ENCODE data around the gene BLNK. TPM values are rescaled to one million over a fixed set of nuclear protein-coding genes. Genes with fewer than 3 reads are reported as not detected.

The BLNK gene
- total and polyA plus RNA-seq, 9 of the 15 experiments (the other 6 are each of a cell fraction or from before 2014, with no cell fraction given), result not detected

GRCh38 chr10:96275685-96276418, 4.5 kb upstream of the BLNK start:
- no peaks in the 10 kb centered on the region for H4K20me1 ChIP-seq (replicated peaks; ENCODE audit: control insufficient read depth, insufficient read depth, low read length)
- TF ChIP-seq MEF2D (tag; conservative IDR thresholded peaks at IDR 0.05; ENCODE audit: low read depth) (no peak), ZMIZ1 (IDR thresholded peaks at IDR 0.05; ENCODE audit: low read depth in 2 of 2, low read length in 2 of 2) (no peak), THRAP3 (IDR thresholded peaks at IDR 0.05; ENCODE audit: borderline replicate concordance) (no peak), ZNF395 (CRISPR knock-in tag; IDR thresholded peaks at IDR 0.05) (no peak), ZBTB40 (IDR thresholded peaks at IDR 0.05) (no peak), ZBTB40 (CRISPR knock-in tag; IDR thresholded peaks at IDR 0.05) (no peak), SREBF1 (IDR thresholded peaks at IDR 0.05; ENCODE audit: borderline replicate concordance, low read depth, low read length) (no peak)

More at GRCh38 chr10:96275685-96276418, 4.5 kb upstream of the BLNK start:
- no peak overlapping the region for H3K4me3 ChIP-seq
- no peak overlapping the region for H3K4me2 ChIP-seq (ENCODE audit: insufficient read depth, low read length)
- no peak for ATAC-seq
- intact Hi-C loops (cut with micrococcal nuclease), result no loop called here
- CTCF ChIA-PET (ENCODE audit: low intra/inter-chr PET ratio), result no interaction called here
- WGBS (ENCODE audit: insufficient coverage, low coverage, missing lambda C conversion rate), result 0% methylated on average over 2 of the region's 2 CpGs
- H2AFZ ChIP-seq (ENCODE audit: low read depth, low read length), result no peak overlapping the region
- no peaks in the 10 kb centered on the region for H3K79me2 ChIP-seq (ENCODE audit: control insufficient read depth, insufficient read depth, low read length)
- in situ Hi-C loops (cut with MboI), result no loop called here
- peaks cover 0 to 12% of the 10 kb centered on the region in 2 experiments; a peak in 2 of 5 replicates for H3K27me3 ChIP-seq (ENCODE audit: control insufficient read depth in 2 of 2, insufficient read depth in 2 of 2, low read length in 2 of 2)
- H3K9me3 ChIP-seq (replicated peaks; ENCODE audit: control insufficient read depth, insufficient read depth, low read depth, low read length), result no peaks in the 10 kb centered on the region
- POLR2A ChIA-PET, result interaction anchor here (0.7 kb wide), 1 partner anchor 23 kb away, joined by 3 read pairs; no protein-coding TSS in a partner anchor
- H3K9ac ChIP-seq (ENCODE audit: insufficient read depth in 1 of 2, low read depth in 2 of 2, low read length in 2 of 2), result no peak overlapping the region
- no peaks in the 10 kb centered on the region for H3K36me3 ChIP-seq (ENCODE audit: control insufficient read depth, insufficient read depth, low read length)
- no TSS peak for BruUV-seq (replicated peaks)
- H3K27ac ChIP-seq (ENCODE audit: extremely low read depth, low read depth, low read length), result no peak overlapping the region
- no peaks in the 10 kb centered on the region for H3K4me1 ChIP-seq (replicated peaks in 1 of 2; ENCODE audit: control insufficient read depth in 2 of 2, insufficient read depth in 2 of 2, low read length in 2 of 2)
- no peak for DNase-seq (ENCODE audit: extremely low read depth in 1 of 4, low spot score in 3 of 4)
- no peak for FAIRE-seq
- no peaks in the 10 kb centered on the region for H3K9me1 ChIP-seq (ENCODE audit: control insufficient read depth, insufficient read depth, low read length)

All from K562 (cell line).